K562 (cell line): ENCODE results near the gene ABCF2.

Experiments
- CCNT2 ChIP-seq: IDR thresholded peaks from 2 replicates; pipeline ENCODE4 v1.6.1; 2011; ENCODE audit warnings: borderline replicate concordance, low read depth, mild to moderate bottlenecking, moderate library complexity, mixed read lengths, low read length; ENCODE audit not compliant: insufficient read length; ENCODE audit errors: extremely low read depth
- CREB1 ChIP-seq, 2 experiments: sonication (generic) in 1 of 2; formaldehyde crosslinking in 1 of 2; IDR thresholded peaks; 2 replicates each; pipeline versions ENCODE4 v1.6.1 to v1.8.0; 2012 to 2022; ENCODE audit warnings: inconsistent platforms in 1 of 2, mild to moderate bottlenecking in 1 of 2, missing genetic modification reagents in 1 of 2, moderate library complexity in 1 of 2
- ELF1 ChIP-seq: fragments of 200-800 bp; sonication (Bioruptor generic); IDR thresholded peaks from 2 replicates; pipeline ENCODE4 v1.6.1; 2016; ENCODE audit warnings: missing genetic modification characterization, missing compliant biosample characterization
- FOXM1 ChIP-seq, 2 experiments: fragments of 450-650 bp in 1 of 2; sonication (generic) in 1 of 2; formaldehyde crosslinking in 1 of 2; IDR thresholded peaks; 2 replicates each; pipeline versions ENCODE4 v1.6.1 to v1.9.0; 2017 to 2022; ENCODE audit warnings: low read depth in 2 of 2, mild to moderate bottlenecking in 2 of 2, missing genetic modification reagents in 1 of 2, moderate library complexity in 1 of 2
- JUNB ChIP-seq: fragments of 450-650 bp; formaldehyde crosslinking; conservative IDR thresholded peaks from 2 replicates; pipeline ENCODE4 v1.4.0; 2020; ENCODE audit warnings: mild to moderate bottlenecking
- NCOR1 ChIP-seq: fragments of 450-650 bp; IDR thresholded peaks from 2 replicates; pipeline ENCODE4 v1.6.1; 2016; ENCODE audit warnings: mild to moderate bottlenecking, moderate library complexity
- SMARCC2 ChIP-seq: fragments of 450-650 bp; IDR thresholded peaks from 2 replicates; pipeline ENCODE4 v1.6.1; 2017; ENCODE audit warnings: antibody characterized with exemption, moderate library complexity, mild to moderate bottlenecking, low read depth
- YY1 ChIP-seq, 3 experiments: IDR thresholded peaks; 2 replicates each; pipeline ENCODE4 v1.6.1; 2011; ENCODE audit warnings: low read length in 2 of 3, mild to moderate bottlenecking in 2 of 3, moderate library complexity in 2 of 3, borderline replicate concordance in 1 of 3, control low read depth in 1 of 3, low read depth in 1 of 3; ENCODE audit not compliant: insufficient read depth in 3 of 3, insufficient replicate concordance in 2 of 3, control insufficient read depth in 1 of 3, insufficient read length in 1 of 3; ENCODE audit errors: extremely low read depth in 1 of 3
- ZNF165 ChIP-seq: fragments of 250-450 bp; sonication (Bioruptor Pico); IDR thresholded peaks from 2 replicates; pipeline ENCODE4 v1.4.0; 2020; ENCODE audit warnings: borderline replicate concordance
- TF ChIP-seq, protein P1 (sequence below), 3 experiments: IDR thresholded peaks in 2 of 3; conservative IDR thresholded peaks in 1 of 3; 2 replicates each; pipeline ENCODE4 v1.5.1; 2011 to 2012; ENCODE audit warnings: low read length in 3 of 3, mild to moderate bottlenecking in 3 of 3, control low read depth in 2 of 3, improper control_type of control experiment in 1 of 3, inconsistent platforms in 1 of 3, low read depth in 1 of 3, mixed read lengths in 1 of 3, moderate library complexity in 1 of 3; ENCODE audit not compliant: insufficient read depth in 2 of 3
- TF ChIP-seq, protein P2 (sequence below): fragments of 450-650 bp; IDR thresholded peaks from 2 replicates; pipeline ENCODE4 v1.6.1; 2018; ENCODE audit warnings: mild to moderate bottlenecking, low read depth; ENCODE audit not compliant: partially characterized antibody

DNA sequence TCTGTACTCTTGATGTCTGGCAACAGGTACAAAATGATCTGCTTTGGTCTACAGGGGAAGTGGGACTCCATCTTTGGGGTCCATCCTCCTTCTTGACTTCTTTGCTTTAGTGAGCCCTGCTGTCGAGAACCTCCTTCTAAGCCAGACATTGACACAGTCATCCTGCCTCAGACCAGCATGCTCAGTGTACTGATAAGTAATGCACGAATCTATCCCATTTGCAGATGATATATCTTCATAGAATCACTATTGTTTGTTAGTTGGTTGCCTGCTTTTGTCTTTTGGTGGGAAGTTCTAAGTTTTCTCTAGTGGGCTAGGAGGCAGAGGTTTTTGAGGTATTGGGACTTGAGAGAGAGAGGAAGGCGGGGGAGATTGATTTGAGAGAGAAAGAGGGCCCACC is 25.7 kb downstream of the ABCF2 start:
- TF ChIP-seq ELF1 (tag) (no peak), FOXM1 (IDR thresholded peaks at IDR 0.05; ENCODE audit: low read depth) (no peak), FOXM1 (CRISPR knock-in tag; IDR thresholded peaks at IDR 0.05; ENCODE audit: low read depth) (no peak), SMARCC2 (no peak), NCOR1 (no peak), CCNT2 (no peak), ZNF165 (no peak), YY1 (IDR thresholded peaks at IDR 0.05; ENCODE audit: borderline replicate concordance in 1 of 3, control insufficient read depth in 1 of 3, extremely low read depth in 1 of 3, insufficient read depth in 3 of 3, insufficient read length in 1 of 3, insufficient replicate concordance in 2 of 3, low read depth in 1 of 3, low read length in 2 of 3) (no peak), CREB1 (IDR thresholded peaks at IDR 0.05) (no peak), CREB1 (CRISPR knock-in tag; IDR thresholded peaks at IDR 0.05) (no peak), JUNB (CRISPR knock-in tag) (no peak)
- TF ChIP-seq, protein P1, sequence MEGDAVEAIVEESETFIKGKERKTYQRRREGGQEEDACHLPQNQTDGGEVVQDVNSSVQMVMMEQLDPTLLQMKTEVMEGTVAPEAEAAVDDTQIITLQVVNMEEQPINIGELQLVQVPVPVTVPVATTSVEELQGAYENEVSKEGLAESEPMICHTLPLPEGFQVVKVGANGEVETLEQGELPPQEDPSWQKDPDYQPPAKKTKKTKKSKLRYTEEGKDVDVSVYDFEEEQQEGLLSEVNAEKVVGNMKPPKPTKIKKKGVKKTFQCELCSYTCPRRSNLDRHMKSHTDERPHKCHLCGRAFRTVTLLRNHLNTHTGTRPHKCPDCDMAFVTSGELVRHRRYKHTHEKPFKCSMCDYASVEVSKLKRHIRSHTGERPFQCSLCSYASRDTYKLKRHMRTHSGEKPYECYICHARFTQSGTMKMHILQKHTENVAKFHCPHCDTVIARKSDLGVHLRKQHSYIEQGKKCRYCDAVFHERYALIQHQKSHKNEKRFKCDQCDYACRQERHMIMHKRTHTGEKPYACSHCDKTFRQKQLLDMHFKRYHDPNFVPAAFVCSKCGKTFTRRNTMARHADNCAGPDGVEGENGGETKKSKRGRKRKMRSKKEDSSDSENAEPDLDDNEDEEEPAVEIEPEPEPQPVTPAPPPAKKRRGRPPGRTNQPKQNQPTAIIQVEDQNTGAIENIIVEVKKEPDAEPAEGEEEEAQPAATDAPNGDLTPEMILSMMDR (IDR thresholded peaks at IDR 0.05 in 2 of 3, conservative IDR thresholded peaks at IDR 0.05 in 1 of 3; ENCODE audit: insufficient read depth in 2 of 3, low read depth in 1 of 3, low read length in 3 of 3) = no peak
- TF ChIP-seq, protein P2, sequence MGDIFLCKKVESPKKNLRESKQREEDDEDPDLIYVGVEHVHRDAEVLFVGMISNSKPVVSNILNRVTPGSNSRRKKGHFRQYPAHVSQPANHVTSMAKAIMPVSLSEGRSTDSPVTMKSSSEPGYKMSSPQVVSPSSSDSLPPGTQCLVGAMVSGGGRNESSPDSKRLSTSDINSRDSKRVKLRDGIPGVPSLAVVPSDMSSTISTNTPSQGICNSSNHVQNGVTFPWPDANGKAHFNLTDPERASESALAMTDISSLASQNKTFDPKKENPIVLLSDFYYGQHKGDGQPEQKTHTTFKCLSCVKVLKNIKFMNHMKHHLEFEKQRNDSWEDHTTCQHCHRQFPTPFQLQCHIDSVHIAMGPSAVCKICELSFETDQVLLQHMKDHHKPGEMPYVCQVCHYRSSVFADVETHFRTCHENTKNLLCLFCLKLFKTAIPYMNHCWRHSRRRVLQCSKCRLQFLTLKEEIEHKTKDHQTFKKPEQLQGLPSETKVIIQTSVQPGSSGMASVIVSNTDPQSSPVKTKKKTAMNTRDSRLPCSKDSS = no peak
